CD4-positive, alpha-beta T cell treated with Interleukin-10 for 1 hour (primary cell): Measurements from ENCODE around the gene ARHGAP9.

ENCODE experiments used
- DNase-seq: peaks from one replicate; pipeline ENCODE4 v3.0.0-alpha.2; 2020

Gene ARHGAP9

DNA sequence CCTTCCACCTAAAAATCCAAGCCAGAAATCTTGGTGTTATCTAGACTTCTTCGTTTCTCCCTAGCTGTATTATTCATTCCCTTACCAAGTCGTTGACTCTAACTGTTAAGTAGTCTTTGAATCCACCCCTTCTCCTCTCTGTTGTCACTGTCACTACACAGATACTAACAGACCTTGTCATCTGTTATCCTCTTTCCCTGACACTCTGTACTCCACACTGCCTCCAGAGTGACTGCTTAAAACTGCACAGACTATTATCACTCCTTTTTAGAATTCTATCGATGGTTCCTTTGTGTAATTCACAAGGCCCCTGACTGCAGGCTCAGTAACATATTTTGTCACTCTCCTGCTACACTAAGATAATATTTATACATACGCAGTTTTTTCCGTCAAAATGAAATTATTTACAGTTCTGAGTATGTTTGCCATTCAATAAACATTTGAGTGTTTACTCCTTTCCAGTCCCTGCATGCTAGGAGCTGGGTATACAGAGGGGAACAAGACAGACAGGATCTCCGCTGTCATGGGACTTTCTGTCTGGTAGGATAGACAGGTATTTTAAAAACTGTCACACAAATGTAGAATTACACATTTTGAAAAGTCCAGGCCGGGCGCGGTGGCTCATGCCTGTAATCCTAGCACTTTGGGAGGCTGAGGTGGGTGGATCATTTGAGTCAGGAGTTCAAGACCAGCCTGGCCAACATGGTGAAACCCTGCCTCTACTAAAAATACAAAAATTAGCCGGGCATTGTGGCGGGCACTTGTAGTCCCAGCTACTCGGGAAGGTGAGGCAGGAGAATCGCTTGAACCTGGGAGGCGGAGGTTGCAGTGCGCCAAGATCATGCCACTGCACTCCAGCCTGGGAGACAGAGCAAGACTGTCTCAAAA, 12.0 kb upstream of the ARHGAP9 start:
- DNase-seq = no peak

DNA sequence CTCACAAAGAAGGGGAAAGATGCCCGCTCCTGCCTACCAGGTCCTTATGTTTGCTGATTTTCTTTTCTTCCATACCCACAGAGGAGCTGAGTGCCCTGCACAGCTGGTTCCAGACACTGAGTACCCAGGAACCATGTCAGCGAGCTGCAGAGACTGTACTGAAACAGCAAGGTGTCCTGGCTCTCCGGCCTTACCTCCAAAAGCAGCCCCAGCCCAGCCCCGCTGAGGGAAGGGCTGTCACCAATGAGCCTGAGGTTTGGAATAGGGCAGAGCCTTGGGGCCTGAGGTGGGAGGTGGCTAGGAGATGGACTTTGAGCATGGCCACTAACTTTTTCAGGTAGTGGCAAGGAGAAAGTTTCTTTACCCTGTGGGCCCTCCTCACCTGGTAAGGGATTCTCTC, 10.5 kb upstream of the ARHGAP9 start:
- DNase-seq = no peak

DNA sequence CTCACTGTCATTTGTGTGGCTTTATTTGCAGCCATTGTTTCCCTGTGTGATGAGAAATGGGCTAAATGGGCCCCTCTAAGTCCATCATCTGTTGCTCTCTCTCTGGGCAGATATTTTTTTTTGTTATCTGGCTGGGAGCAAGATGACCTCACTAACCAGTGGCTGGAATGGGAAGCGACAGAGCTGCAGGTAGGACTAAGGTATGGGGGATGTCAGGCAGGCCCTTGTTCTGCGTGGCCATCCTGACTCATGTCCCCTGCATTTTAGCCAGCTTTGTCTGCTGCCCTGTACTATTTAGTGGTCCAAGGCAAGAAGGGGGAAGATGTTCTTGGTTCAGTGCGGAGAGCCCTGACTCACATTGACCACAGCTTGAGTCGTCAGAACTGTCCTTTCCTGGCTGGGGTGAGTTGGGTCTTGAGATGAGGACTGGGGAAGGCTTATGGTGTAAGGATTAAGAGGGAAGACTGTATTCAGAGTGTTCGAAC, 9.5 kb upstream of the ARHGAP9 start:
- DNase-seq = no peak

DNA sequence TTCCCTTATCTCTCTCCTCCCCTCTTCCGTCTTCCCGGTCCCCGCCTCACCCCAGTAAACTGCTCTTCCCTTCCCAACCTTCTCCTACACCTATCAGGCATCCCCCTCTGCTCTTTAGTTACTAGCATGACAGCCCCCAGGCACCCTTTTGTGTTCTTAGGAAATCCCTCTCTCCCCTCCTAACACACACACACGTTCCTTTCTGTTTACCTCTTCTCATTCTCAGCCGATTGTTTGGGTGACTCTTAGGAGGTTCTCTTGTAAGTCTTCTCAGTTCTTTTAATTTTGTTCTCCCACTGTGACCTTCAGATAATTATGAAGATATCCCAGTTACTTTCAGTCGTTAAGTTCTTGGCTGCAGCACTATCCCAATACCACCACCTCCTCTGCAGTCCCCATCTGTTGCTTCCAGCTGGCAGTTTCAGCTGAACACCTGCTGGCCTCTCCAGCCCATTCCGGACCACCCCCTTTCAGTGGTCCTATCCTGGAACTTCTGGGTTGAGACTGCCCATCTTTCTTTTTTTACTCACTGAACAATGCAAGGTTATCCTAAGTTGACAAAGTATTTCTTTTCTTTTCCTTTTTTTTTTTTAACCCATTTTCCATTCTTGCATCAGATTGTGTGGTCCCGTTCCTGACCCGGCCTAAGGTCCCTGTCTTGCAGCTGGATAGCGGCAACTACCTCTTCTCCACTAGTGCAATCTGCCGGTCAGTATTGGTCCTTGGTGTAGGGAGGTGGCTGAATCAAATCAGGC, 8.9 kb upstream of the ARHGAP9 start:
- DNase-seq = no peak

DNA sequence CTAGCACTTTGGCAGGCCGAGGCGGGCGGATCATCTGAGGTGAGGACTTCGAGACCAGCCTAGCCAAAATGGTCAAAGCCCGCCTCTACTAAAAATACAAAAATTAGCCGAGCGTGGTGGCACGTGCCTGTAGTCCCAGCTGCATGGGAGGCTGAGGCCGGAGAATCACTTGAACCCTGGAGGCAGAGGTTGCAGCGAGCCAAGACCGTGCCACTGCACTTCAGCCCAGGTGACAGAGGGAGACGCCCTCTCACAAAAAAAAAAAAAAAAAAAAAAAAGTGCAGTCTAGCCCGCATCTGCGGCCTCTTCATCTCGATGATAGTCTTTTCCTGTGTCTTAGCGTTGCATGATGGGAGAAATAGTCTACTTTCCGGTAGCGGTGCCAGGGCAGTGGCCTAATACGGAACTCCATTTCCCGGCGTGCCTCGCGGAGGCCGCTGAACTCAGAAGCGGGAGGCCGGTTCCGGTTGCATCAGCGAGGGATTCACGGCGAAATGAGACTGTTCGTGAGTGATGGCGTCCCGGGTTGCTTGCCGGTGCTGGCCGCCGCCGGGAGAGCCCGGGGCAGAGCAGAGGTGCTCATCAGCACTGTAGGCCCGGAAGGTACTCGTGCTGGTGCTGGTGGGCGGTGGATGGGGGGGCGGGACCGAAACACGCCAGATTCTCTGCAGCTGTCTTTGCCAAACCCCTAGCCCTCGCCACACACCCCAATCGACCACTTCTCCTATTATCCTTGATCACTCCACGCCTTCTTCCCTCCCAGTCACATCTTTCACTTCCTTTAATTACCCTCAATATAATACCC, 8.1 kb upstream of the ARHGAP9 start, which contains the start of gene MARS1:
Gene MARS1 (plus strand): TSS at position 472 of the 805 bp plus-strand sequence. CDS start 23 bp downstream, at position 495.
- peak; percentile 96 for DNase-seq

DNA sequence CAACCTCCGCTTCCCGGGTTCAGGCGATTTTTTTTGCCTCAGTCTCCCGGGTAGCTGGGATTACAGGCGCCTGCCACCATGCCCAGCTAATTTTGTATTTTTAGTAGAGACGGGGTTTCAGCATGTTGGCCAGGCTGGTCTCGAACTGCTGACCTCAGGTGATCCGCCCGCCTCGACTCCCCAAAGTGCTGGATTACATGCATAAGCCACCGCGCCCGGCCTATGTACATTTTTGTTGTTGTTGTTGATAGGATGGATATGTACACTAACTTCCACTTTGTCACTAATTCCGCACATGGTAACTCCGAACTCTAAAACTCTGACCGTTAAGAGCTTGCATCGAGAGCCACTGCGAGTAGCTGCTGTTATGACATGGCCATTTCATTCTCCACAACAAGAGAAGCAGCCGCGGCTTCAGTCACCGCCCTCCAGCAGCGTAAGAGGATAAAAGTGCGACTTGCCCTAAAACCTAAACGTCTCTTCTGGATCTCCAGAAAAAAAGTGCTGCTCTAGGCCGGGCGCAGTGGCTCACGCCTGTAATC, 7.5 kb upstream of the ARHGAP9 start:
- DNase-seq = no peak

DNA sequence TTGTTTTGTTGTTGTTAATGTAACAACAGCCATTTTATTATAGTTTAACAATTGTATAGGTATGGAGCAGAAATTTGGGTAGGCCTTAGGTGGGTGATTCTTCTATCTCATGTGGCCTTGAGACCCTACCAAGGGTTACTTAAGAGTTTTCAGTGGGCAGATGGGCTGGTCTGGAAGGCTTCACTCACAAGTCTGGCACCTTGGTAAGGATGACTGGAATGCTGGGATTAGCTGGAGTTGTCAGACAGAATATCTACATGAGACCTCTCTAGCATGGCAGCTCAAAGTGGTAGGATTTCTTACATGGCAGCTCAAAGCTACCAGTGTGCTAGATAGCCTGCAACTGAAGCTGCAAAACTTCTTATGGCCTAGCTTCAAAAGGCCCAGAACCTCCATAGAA, 6.0 kb upstream of the ARHGAP9 start:
- no peak for DNase-seq

DNA sequence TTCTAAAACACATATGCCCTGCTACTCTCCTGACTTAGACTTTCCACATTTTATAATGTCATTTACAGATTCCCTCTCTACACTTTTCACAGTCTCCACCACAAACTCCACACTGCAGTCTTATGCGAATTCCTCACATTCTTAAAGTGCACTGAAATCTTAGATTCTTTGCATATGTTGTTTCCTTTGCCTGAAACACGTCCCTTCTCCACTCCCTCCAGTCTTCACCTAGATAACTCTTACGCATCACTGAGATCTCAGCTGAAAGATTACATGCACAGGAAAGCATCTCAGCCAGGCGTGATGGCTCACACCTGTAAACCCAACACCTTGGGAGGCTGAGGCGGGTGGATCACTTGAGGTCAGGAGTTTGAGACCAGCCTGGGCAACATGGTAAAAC, 3.8 kb upstream of the ARHGAP9 start:
- DNase-seq = no peak

DNA sequence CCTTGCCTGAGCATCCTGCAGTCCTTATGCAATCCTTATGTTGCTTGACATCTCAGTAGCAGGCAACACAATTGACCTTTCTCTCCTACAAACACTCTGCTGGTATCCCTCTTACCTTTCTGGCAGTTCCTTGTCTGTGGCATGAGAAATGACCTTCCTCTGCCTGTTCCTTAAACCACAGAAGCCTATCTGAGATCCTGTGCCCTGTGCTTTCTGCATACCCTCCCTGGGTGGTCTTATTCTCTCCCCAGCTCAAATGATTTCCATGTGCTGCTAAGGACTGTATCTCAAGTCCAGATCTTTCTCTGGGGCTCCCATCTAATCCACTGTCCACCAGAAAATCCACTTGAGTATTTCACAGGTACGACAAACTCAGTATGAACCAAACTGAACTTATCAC, 2.0 kb upstream of the ARHGAP9 start:
- no peak for DNase-seq

DNA sequence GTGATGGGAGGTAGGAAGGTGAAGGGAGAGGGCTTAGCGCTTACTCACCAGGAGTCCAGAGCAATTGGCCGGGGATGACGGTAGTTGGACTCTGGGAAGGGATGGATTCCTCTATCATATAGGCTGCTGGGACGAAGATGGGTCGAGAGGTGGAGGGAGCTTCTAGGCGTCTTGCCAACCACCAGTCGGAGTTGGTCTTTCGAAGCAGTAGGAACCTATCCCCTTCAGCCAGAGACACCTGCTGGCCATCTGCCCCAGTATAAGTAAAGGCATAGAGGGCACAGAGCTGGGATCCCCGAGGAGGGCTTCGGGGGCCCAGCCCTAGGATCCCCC, 657 bp downstream of the ARHGAP9 start:
- DNase-seq = no peak

DNA sequence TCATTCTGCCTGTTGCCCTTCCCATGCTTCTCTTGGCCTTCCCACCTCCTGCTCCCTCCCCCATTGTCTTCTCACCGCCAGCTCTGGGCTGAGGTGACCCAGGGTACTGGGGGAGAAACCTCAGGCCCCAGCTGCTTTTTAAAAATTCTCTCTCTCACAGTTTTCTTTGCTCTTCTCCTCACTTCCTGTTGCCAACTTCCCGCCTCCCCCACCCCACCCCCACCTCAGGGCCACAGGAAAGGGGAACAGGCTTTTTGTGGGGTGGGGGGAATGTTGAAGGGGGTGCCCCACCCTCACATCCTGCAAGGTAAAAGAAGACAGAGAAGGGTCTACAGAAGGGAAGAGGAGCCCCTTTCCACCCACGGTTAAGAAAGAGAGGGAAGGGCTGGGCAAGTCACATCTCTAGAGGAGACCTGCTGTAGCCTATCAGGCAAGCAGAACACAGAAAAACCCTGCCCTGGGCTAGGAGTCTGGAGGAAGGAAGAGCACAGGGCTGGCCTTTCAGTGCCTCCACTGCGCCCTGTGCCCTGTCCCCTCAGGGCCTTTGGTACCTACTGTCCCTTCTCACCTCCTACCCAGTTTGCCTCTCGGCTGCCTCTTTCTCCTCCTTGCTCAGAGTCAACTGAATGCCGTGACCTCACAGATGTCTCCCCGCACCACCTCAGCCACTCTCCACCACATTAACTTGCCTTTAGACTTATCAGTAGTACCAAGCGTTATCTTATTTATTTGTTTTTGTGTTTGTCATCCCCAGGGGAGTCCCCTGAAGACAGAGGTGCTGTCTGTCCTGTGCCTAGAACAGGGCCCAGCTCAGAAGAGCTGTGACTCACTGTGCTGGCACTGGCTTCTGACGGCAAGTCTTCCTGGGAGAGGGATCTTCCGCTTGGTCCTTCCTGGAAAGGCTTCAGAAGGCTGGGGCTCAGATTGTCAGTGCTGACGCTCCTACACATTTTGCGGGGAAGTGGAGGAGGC, 1.7 kb downstream of the ARHGAP9 start:
- DNase-seq = peak; percentile 78

DNA sequence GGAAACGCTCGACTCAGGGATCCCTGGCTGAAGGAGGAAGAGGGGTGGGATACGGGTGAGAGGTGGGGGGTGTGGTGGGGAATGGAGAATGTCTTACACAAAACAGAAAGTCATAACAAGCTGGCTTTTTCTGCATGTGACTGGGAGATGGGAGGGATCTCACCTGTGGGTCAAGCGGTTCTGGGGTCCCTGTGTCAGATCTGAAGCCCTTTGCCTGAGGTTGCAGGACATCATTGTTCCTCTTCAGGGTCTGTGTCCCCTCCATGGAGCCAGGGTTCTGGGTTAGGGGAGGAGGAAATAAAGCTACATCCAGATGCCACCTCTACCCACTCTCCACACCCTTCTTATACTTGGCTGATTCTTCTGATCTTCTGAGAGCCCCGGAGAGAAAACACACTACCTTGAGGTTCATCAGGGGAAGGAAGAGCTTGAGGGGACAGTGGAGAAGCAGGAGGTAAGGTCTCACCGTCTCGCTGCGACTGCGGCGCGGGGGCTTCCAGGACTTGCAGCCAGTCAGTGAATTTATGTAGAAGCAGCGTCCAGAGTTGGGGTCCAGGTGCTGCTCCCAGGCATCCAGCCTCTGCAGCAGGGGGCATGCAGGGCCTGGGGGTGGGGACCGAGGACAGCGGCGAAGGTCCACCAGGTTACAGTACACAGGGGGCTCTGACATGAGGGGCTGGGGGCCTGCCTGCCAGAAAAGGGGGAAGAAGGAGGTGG, 2.5 kb downstream of the ARHGAP9 start:
- no peak for DNase-seq

DNA sequence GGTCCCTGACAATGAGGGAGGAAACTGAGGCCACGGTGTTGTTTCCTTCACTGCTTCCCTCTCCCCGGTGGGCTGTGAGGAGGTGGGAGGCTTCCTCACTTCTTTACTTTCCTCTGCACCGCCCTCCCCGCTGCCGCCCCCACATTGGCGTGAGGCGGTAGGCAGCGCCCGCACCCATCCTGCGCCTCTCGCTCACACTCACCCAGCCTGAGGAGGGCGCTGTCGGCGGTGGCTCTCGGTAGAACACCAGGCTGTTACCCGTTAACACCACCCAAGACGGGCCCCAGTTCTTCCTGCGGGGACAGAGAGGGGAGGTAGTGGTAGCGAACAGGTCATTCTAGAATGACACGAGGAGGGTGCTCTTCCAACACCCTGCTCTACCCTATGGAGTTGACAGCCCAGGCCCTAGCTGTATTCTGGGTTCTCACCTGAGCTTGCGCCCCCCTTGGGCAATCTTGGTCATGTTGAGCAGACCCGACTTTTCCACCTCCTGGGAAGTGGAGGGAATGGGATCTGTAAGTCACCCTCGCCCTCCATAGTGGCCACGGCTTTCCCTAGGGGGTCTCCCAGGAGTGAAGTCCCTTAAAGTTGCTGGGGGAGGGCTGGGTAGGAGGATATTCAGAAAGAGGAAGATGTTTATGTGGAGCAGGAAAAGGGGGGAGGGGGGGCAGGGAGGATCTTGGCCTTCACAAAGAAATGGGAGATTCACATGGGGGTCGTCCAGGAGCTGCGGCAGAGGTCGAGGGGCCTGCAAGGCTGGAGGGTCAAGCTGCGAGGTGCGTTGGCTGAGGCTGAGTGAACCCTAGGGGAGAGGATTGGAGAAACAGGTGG, 3.3 kb downstream of the ARHGAP9 start:
- peak; percentile 82 for DNase-seq

DNA sequence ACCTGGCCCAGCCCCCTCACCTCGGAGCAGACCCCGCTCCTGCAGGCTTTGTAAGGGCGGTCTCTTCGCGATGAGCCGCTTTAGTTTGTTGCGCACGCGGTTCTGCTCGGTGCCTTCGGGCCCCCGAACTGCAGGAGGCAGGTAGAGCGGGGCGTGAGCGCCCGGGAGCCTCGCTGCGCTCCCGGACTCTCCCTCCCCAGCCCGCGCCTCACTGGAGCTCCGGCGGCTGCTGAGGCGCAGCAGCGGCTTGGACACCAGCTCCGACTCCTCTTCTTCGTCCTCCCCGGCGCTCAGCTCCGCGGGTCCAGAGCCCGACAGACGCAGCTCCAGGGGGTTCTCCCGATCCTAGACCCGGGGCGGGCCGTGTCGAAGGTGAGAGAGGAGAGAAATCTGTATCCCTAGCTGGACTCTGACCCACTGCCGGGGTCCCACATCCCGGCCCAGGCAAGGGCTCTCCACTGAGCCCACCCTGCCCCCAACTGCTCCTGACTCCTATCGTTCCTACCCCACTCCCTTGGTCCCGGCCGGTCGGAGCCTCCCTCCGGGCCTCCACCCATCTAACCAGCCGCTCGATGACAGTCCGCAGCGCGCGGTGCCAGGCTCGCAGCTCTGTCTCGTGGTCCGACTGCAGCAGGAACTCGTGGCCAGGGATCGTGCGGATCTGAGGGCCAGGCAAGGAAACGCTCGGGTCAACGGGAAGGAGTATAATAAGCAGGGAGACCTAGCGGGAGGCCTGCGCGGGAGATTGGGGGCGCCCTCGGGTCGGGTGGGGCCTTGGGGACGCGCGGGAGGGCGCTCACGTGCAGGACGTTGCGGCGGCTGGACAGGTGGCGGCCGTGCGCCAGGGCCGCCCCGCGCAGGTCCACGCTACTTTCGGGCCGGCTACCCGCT, 4.2 kb downstream of the ARHGAP9 start:
- DNase-seq = no peak

DNA sequence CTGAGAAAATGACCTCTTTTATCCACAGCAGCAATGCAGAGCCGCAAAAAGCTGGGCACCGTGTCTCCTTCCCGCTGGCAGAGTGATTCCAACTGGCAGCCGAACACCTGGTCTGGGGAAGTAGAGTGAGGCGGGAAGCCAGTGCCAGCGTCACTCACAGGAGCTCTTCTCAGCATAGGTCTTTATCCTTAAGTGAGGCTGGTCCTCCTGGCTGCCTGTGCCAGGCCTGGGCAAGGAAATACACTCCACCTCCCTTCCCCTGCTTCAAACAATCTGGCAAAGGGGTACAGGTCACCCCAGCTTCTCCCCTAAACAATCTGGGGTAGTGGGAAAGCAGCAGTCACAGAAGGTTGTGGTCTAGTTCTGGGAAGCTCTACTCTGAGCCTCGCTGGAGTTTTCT, 4.8 kb downstream of the ARHGAP9 start:
- no peak for DNase-seq

DNA sequence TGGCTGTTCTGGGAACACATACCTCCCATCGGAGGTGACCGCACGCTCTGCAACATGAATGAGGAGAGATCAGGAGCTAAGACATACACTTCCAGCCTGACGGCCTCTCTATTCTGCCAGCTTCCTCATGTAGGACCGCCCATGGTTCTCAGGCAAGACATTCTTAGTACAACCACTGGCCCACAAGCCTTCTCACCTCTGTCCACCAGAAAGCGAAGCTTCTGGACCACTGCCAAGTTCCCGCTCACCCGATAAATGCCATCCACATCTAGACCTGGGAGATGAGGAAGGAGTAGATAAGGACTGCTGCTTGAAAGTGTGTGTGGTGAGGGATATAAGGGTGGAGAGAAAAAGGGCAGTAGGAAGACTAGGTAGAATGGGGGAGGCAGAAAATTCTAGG, 5.2 kb downstream of the ARHGAP9 start:
- DNase-seq = no peak

DNA sequence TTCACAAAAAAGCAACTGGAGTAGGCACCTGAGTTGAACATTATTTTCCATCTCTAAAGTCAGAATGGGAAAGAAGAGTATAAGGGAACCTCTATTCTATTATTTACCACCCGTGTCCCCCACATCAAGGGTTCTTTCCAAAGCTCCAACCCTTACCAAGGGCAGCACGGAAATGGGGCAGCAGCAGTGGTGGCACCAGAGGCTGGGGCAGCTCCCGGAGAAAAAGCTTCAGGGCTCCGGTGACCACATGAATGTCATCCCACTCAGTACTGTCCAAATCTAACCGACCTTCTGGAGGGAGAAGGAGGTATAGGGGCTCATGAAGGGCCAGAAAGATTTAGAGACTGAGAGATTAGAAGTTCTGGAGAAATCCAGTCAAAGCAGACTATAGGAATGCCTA, 5.8 kb downstream of the ARHGAP9 start:
- no peak for DNase-seq

DNA sequence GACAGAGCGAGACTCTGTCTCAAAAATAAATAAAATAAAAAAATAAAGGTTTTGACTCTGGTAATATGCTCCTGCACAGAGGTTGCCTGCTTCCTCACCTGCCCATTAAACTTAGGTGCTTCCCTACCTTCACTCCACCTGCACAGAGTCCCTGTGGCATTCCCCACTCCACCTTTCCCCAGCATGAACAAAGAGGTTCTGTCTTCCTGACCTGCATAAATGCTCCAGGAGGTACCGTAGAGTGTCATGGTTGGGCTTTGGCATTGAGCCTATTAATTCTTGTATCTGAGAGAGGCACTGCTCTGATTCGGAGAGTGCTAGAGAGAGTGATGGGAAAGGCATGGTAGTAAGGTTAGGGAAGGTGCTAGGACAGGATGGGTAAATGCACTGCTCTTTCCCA, 6.3 kb downstream of the ARHGAP9 start:
- DNase-seq = no peak

DNA sequence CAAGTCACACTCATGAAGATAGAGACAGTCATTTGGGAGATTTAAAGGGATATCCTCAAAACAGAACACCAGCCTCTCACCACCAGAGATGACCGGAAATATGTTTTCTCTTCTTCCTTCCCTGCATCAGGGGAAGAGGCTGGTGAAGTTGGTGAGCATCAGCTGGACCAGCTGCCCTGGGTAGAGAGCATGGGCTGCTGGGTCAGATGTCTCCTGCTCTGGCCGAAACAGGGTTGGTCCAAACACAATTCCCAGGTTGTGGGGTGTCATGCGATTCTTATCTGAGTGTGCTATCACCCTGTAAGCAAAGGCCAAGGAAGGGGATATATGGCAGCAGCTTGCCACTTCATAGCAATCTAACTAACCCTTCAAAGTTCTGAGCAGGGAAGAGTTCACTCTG, 7.3 kb downstream of the ARHGAP9 start:
- no peak for DNase-seq
